Loucy (cell line): ENCODE results near the gene AJM1.
"Not testable (repeated sequence)": the region's sequence is repeated elsewhere in the genome, so short reads cannot be mapped to it uniquely, and the experiment has no call there.

Source experiments
- EZH2phosphoT487 ChIP-seq: fragments of 200-600 bp; IDR thresholded peaks from 2 replicates; pipeline ENCODE4 v1.6.1; 2018; ENCODE audit warnings: antibody characterized with exemption, mild to moderate bottlenecking, moderate library complexity, borderline replicate concordance
- TF ChIP-seq, protein P1 (sequence below): fragments of 200-600 bp; sonication (generic); conservative IDR thresholded peaks from 2 replicates; pipeline ENCODE4 v1.5.1; 2014; ENCODE audit warnings: mild to moderate bottlenecking, antibody characterized with exemption, low read length

- not testable (repeated sequence) for TF ChIP-seq EZH2phosphoT487
- TF ChIP-seq, protein P1, sequence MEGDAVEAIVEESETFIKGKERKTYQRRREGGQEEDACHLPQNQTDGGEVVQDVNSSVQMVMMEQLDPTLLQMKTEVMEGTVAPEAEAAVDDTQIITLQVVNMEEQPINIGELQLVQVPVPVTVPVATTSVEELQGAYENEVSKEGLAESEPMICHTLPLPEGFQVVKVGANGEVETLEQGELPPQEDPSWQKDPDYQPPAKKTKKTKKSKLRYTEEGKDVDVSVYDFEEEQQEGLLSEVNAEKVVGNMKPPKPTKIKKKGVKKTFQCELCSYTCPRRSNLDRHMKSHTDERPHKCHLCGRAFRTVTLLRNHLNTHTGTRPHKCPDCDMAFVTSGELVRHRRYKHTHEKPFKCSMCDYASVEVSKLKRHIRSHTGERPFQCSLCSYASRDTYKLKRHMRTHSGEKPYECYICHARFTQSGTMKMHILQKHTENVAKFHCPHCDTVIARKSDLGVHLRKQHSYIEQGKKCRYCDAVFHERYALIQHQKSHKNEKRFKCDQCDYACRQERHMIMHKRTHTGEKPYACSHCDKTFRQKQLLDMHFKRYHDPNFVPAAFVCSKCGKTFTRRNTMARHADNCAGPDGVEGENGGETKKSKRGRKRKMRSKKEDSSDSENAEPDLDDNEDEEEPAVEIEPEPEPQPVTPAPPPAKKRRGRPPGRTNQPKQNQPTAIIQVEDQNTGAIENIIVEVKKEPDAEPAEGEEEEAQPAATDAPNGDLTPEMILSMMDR, result not testable (repeated sequence)
These were observed 27.3 kb downstream of the AJM1 start for GRCh38 chr9:136869611-136870010.
